Measurements from ENCODE around the gene CSGALNACT2. TPM values are rescaled to one million over a fixed set of nuclear protein-coding genes. Genes with fewer than 3 reads are reported as not detected.
A peak's percentile ranks its signal among the peaks of the same experiment; 100 is the strongest.

CSGALNACT2 gene
- total RNA-seq, 1 experiment from 2014 or later: 8.9 TPM

DNA sequence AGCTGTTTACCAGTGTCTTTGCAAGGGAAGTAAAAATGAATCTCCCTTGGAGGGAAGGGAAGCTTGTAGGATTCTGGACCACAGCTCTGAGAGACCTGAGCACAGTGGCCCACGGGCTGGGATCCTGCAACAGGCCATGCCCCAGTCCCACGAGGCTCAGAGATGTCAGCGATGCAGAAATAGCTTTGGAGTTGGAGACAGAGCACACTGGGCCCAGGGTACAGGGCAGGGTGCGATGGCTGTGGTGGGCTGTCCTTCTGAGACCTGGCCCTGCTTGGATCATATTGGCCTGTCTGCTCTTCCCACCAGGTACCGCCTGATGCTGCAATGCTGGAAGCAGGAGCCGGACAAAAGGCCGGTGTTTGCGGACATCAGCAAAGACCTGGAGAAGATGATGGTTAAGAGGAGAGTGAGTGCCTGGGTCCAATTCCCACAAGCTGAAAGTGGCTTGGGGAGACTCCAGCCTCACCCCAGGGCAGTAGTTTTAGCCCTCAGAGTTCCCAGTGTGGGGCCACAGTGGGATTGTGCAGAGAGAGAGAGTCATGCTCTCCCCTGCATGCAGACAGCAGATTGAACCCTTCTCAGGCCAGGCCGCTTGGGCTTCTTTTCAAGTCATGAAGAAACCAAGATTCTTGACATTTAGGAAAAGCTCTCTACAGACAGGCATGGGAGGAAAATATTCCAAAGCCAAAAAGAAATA is 13.5 kb upstream of the CSGALNACT2 start:
- Mint-ChIP-seq H3K36me3 (ENCODE audit: insufficient read depth in 1 of 3, low read depth in 3 of 3) (peaks cover 0 to 10% (median 7%) of the 10 kb centered on the region in 3 experiments; a peak in 4 of 7 replicates), H3K27me3 (ENCODE audit: low read depth) (no peaks in the 10 kb centered on the region; the same call in 1 of the 2 replicates), H3K4me3 (no peak overlapping the region), H3K9me3 (no peaks in the 10 kb centered on the region), H3K4me1 (peaks cover 2 to 3% of the 10 kb centered on the region in 2 experiments; a peak in 3 of 4 replicates), H3K27ac (no peak overlapping the region)
- no peak overlapping the region for H2BK12ac ChIP-seq (ENCODE audit: insufficient read length, low read depth, low read length)
- no peak overlapping the region for H2BK5ac ChIP-seq (ENCODE audit: insufficient read length, low read length)
- H3K18ac ChIP-seq (ENCODE audit: insufficient read length, low read depth, low read length): no peak overlapping the region
- no peak overlapping the region for H3T11ph ChIP-seq (ENCODE audit: low read length)
- no peaks in the 10 kb centered on the region for H4K20me1 ChIP-seq (ENCODE audit: control insufficient read depth, insufficient read depth, insufficient read length)
- no peak overlapping the region for H3K4me2 ChIP-seq (ENCODE audit: insufficient read depth, insufficient read length, low read length)
- H2AFZ ChIP-seq (ENCODE audit: low read length): no peak overlapping the region
- no peak overlapping the region for H2BK20ac ChIP-seq (ENCODE audit: low read depth, low read length, poor library complexity, severe bottlenecking)
- H3K79me2 ChIP-seq (ENCODE audit: insufficient read depth, low read length): no peaks in the 10 kb centered on the region
- H3K27ac ChIP-seq (ENCODE audit: insufficient read length, low read depth, low read length): no peak overlapping the region
- H2BK15ac ChIP-seq (ENCODE audit: low read depth, low read length): no peak overlapping the region
- no peaks in the 10 kb centered on the region for H3K4me1 ChIP-seq (ENCODE audit: insufficient read depth, low read length)
- no peak overlapping the region for H3K9ac ChIP-seq (ENCODE audit: extremely low read depth, insufficient read length, low read length)
- H4K5ac ChIP-seq (ENCODE audit: insufficient read length, low read depth, low read length): no peak overlapping the region
- H3K27me3 ChIP-seq (ENCODE audit: insufficient read depth, low read length): no peaks in the 10 kb centered on the region
- peaks cover 2% of the 10 kb centered on the region for H3K23me2 ChIP-seq (ENCODE audit: insufficient read length, low read depth, low read length, poor library complexity, severe bottlenecking)
- no peak overlapping the region for H2AK5ac ChIP-seq (ENCODE audit: insufficient read length, low read length)
- H3K14ac ChIP-seq (ENCODE audit: insufficient read depth, low read length): no peak overlapping the region
- DNase-seq: peak; percentile 7
- TF ChIP-seq, protein P1, sequence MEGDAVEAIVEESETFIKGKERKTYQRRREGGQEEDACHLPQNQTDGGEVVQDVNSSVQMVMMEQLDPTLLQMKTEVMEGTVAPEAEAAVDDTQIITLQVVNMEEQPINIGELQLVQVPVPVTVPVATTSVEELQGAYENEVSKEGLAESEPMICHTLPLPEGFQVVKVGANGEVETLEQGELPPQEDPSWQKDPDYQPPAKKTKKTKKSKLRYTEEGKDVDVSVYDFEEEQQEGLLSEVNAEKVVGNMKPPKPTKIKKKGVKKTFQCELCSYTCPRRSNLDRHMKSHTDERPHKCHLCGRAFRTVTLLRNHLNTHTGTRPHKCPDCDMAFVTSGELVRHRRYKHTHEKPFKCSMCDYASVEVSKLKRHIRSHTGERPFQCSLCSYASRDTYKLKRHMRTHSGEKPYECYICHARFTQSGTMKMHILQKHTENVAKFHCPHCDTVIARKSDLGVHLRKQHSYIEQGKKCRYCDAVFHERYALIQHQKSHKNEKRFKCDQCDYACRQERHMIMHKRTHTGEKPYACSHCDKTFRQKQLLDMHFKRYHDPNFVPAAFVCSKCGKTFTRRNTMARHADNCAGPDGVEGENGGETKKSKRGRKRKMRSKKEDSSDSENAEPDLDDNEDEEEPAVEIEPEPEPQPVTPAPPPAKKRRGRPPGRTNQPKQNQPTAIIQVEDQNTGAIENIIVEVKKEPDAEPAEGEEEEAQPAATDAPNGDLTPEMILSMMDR (conservative IDR thresholded peaks at IDR 0.05): no peak
- no peak overlapping the region for H3K23ac ChIP-seq (ENCODE audit: insufficient read length, low read depth, low read length)
- no peaks in the 10 kb centered on the region for H3K79me1 ChIP-seq (ENCODE audit: insufficient read depth, low read depth, low read length, poor library complexity, severe bottlenecking)
- no peak overlapping the region for H4K91ac ChIP-seq (ENCODE audit: insufficient read length, low read depth, low read length)
- H3K56ac ChIP-seq (ENCODE audit: insufficient read length, low read depth, low read length): no peak overlapping the region
- H4K8ac ChIP-seq (replicated peaks; ENCODE audit: insufficient read length, low read depth, low read length): no peak overlapping the region
- no peak overlapping the region for H2BK120ac ChIP-seq (ENCODE audit: low read depth, low read length, poor library complexity, severe bottlenecking)
- no peak overlapping the region for H3K4ac ChIP-seq (ENCODE audit: low read depth, low read length)
- no peaks in the 10 kb centered on the region for H3K9me3 ChIP-seq (ENCODE audit: control insufficient read depth, low read depth, low read length)
- WGBS (ENCODE audit: extremely low coverage, insufficient read length, low lambda C conversion rate): no CpG with 5 or more reads among the region's 9 CpGs
